HG03571 (cell line): Measurements from ENCODE around the gene PTPRG.

Experiments used
- ATAC-seq: cut with Tn5 transposase; IDR thresholded peaks from one replicate; pipeline ENCODE4 v1.9.1; 2021; ENCODE audit not compliant: unreplicated experiment

Gene PTPRG

GRCh38 chr3:62131050-62131449, 569.7 kb downstream of the PTPRG start:
- ATAC-seq, result no peak

DNA sequence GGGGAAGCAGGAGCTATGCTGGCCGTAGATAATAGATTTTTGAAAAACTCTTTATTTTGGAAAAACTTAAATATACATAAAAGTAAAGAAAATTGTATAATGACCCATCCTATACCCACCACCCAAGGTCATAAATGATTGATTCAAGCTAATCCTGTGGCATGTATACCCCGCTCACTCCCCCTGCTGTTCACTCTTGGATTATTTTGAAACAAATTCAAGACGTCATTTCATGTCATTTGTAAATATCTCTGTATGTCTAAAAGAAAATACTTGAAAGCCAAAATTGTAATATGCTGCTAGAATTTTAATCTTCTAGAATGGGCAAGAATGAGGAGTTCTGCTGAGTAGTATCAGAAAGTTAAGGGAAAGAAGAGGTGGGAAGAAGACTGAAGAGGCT, 570.2 kb downstream of the PTPRG start:
- ATAC-seq, result no peak

GRCh38 chr3:62132027-62132602, 570.7 kb downstream of the PTPRG start:
- ATAC-seq, result no peak

DNA sequence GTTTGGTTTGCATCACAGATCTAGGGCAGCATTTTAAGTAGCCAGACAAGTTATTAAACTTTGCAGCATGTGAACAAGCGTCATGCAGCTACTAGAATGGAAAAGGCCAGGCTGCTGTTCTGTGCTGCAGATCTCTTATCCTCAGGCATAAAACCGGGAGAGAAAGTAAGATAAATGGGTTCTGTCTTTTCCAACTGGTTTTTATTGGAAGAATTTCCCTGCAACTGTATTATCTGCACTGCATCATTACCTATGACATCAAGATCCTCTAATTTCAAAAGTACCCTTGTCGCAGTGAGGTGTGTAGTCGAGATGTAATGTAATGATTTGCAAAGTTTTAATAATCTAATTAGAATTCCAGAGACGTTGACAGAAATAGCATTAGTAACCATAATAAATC, 571.6 kb downstream of the PTPRG start:
- no peak for ATAC-seq

GRCh38 chr3:62134061-62134496, 572.7 kb downstream of the PTPRG start:
- ATAC-seq, result no peak

DNA sequence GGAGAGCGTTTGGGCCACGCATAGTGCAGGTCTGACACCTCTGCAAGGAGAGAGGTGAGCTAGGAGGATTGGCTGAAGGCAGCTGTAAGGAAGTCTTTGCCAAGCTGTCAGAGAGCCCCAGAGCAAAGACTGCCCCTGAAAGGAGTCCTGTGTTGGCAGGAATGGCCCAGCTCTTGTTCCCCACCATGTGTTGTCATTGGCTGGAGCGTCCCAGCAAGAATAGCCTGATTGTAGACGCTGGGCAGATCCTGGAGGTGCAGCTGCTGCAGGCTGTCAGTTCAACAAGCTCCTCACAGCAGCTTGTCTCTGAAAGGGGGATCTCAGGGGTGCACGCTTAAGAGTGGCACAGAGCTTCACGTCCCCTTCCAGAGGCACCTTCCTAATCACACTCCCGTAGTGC, 574.4 kb downstream of the PTPRG start:
- ATAC-seq, result no peak

DNA sequence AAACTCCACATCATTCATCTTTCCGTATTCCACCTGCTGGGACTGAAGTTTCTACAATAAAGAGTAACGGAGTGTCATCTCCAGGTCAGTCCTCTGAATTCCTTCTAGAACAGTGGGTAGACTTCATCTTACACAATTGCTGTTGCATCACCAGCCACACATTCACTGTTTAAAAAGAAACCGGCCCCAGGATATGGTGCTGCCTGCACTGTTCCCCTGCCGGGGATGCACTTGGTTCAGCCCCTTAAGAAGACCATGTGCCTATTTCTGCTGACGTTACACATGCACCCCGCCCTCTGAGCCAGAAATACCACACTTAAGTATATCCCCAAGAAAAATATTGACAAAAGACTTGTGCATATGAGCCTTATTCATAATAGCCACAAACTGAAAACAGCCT, 578.6 kb downstream of the PTPRG start:
- ATAC-seq, result no peak

DNA sequence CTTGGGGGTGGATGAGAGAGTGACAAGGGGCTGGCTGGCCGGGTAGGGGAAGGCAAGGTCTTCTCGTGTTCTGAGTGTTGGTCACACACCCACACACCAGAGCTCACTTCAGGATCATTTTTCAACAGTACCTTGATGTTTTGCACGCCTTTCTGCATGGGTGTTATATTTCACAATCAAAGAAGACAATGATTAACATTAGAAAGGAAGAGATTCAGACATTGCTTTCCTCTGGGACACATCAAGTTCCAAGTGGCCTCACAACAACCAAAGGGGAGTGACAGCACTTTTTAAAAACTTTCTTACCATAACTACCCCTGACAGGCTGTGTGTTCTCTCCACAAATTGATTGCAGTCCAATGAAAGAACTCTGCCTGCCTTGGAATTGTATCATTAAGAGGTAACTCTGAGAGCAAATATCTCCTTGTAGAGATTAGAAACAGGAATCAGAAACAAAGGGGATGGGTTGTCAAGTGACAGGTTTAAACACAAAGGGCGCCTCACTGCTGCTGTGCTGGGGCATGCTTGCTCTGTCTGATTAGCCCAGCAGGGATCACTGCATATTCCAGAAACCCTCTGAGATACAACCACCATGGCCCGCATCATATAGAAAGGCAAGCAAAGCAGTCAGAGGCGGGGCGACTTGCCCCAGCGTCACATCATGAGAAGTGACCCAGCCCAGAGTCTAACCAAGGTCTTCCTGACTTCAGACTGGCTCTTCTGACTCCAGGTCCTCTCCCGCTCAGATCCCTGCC, 581.1 kb downstream of the PTPRG start:
- ATAC-seq, result no peak

DNA sequence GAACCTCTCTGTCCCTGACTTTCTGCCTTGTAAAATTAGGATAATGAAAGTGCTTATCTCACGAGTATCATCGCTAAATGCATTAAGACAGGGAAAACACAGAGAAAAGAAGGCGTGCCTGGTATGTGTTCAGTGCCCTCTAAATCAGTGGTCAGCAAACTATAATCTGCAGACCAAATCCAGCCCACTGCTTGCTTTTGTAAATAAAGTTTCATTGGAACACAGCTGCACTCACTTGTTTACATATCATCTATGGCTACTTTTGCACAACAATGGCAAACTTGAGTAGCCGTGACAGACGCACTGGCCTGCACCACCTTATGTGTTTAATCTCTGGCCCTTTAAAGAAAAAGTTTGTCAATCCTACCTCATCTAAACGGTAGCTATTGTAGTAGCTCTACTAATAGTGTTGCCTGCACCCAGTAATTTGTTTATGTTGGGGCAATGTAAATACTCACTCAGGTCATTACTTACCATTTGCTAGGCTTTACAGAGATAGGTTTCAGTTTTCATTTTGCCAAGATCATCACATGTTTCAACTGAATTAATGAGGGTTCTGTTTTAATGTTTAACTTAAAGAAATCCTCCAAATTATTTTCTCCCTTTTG, 582.6 kb downstream of the PTPRG start:
- ATAC-seq, result no peak

DNA sequence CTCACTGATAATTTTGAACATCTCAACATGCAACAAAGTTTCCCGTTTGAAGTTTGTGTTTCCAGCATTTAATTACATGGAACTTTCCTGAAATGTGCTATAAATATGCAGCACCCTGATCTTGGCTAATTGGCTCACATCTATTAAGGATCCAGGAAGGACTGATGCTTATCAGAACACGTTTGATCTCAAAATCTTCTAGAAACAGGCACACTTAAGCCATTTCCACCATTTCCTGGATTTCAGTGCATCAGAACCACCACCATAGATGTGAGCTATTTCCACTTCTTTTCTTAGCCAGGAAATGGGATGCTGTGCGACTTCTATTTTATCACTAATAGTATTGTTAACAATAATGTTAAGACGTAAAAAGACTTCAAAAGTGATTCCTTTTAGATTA, 583.1 kb downstream of the PTPRG start:
- ATAC-seq, result no peak

GRCh38 chr3:62145086-62145757, 583.9 kb downstream of the PTPRG start:
- ATAC-seq, result no peak

DNA sequence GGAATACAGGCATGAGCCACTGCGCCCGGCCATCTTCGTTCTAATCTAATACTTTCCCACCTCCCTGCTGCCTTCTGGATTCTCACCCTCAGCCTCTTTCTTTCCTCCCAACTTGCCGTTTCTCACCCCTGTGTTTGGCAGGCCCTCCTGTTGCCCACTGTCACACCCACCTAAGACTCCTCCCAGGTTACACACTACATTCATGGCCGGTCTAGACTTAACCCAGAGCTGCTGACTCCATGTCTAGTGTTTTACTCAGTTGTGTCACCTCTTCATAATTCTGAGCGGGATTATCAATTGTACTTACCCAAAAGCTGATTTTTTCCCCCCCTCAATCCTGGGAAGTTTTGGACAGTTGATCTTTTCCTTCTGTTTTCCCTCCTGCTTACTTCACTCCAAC, 588.2 kb downstream of the PTPRG start:
- no peak for ATAC-seq

GRCh38 chr3:62149962-62150361, 588.6 kb downstream of the PTPRG start:
- ATAC-seq, result no peak

- ATAC-seq, result no peak
These were observed 590.2 kb downstream of the PTPRG start for GRCh38 chr3:62151591-62151990.

- ATAC-seq, result no peak
These were observed 591.9 kb downstream of the PTPRG start for GRCh38 chr3:62153231-62153630.

- no peak for ATAC-seq
These were observed 593.2 kb downstream of the PTPRG start for GRCh38 chr3:62154457-62155148.

DNA sequence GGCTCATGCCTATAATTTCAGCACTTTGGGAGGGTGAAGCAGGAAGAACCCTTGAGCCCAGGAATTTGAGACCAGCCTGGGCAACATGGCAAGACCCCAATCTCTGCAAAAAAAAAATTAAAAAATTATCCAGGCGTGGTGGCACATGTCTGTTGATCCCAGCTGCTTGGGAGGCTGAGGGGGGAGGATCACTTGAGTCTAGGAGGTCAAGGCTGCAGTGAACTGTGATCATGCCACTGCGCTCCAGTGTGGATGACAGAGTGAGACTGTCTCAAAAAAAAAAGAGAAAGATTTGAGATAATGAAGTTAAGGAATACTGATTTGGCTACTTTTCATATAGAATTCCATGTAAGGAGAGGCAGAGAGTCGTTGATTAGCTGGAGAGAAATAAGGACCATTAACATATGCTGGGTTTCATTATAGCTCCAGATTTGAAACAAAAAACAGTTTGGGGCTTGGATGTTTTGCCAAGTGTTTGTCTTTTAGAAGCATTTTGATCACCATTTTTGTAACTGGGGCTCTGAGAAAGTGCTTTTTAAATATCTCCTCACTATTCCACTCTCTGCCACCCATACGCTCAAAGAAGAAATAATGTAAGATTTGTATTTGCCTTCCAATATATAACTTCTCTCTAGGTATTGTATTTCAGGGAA, 597.8 kb downstream of the PTPRG start:
- ATAC-seq, result no peak

GRCh38 chr3:62159709-62160092, 598.3 kb downstream of the PTPRG start:
- ATAC-seq, result no peak

DNA sequence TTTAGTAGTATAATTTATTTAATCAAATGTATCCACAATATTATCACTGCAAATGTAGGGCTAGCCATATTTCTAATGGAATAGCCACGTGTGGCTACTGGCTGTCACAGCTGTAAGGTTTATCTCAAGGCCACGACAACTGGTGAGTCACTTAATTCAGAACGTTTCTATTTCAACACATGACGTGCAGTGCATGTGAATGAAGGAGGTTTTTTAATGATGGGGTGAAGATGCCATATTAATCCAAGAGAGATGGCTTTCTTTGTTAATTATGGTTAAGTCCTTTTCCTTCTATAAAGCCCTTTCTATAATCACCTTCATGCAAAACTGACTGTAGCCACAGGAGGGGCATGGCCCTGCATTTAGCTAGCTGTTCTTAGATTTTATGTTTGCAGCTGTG, 600.0 kb downstream of the PTPRG start:
- ATAC-seq, result no peak

DNA sequence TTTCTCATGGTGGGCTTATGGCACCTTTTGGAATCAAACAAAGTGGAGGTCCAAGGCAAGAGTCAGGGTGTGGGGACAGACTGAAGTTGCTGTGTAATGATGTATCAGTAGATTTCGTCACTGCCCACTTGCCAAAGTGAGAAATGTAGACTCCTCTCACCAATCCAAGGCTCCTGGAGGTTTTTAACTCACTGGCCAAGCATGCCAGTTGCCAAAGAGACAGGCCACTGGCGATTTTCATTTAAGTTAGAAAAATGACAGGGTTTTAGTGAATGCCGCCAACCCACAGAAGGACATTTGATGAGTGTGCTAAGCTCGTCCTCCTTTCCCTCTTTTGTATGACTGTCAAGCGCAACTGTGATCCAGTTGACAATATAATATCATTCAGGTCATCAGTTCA, 602.8 kb downstream of the PTPRG start:
- no peak for ATAC-seq

GRCh38 chr3:62164746-62165145, 603.4 kb downstream of the PTPRG start:
- ATAC-seq, result no peak
